ENCODE results near the gene IRAK4. TPM values are rescaled to one million over a fixed set of nuclear protein-coding genes. Genes with fewer than 3 reads are reported as not detected.
A peak's percentile ranks its signal among the peaks of the same experiment; 100 is the strongest.

The IRAK4 gene
- total RNA-seq, 1 donor from 2014 or later, result 5.4 TPM

- Mint-ChIP-seq H3K4me1 (peaks cover 34% of the 10 kb centered on the region), H3K27me3 (ENCODE audit: low read depth) (peaks cover 4% of the 10 kb centered on the region), H3K9me3 (no peaks in the 10 kb centered on the region), H3K4me3 (peak overlapping the region; percentile 98), H3K27ac (ENCODE audit: unreplicated experiment) (no peak overlapping the region), H3K36me3 (ENCODE audit: low read depth) (peaks cover 3% of the 10 kb centered on the region)
- DNase-seq (ENCODE audit: low read depth, low spot score), result no peak
- TF ChIP-seq CTCF (conservative IDR thresholded peaks at IDR 0.05), result no peak
Observed at GRCh38 chr12:43807386-43807785, 48.6 kb downstream of the IRAK4 start.

- Mint-ChIP-seq H3K4me3 (no peak overlapping the region), H3K36me3 (ENCODE audit: low read depth) (no peaks in the 10 kb centered on the region), H3K27ac (ENCODE audit: unreplicated experiment) (no peak overlapping the region), H3K4me1 (peaks cover 11% of the 10 kb centered on the region), H3K9me3 (no peaks in the 10 kb centered on the region), H3K27me3 (ENCODE audit: low read depth) (peaks cover 10% of the 10 kb centered on the region)
- no peak for DNase-seq (ENCODE audit: low read depth, low spot score)
- no peak for TF ChIP-seq CTCF (conservative IDR thresholded peaks at IDR 0.05)
Observed at GRCh38 chr12:43812057-43812456, 53.3 kb downstream of the IRAK4 start.

- peaks cover 6% of the 10 kb centered on the region for H3K4me1 Mint-ChIP-seq
- peaks cover 10% of the 10 kb centered on the region for H3K27me3 Mint-ChIP-seq (ENCODE audit: low read depth)
- H3K27ac Mint-ChIP-seq (ENCODE audit: unreplicated experiment), result no peak overlapping the region
- H3K9me3 Mint-ChIP-seq, result no peaks in the 10 kb centered on the region
- TF ChIP-seq CTCF (conservative IDR thresholded peaks at IDR 0.05), result no peak
- no peak for DNase-seq (ENCODE audit: low read depth, low spot score)
- no peaks in the 10 kb centered on the region for H3K36me3 Mint-ChIP-seq (ENCODE audit: low read depth)
- H3K4me3 Mint-ChIP-seq, result no peak overlapping the region
Observed at GRCh38 chr12:43812926-43813325, 54.2 kb downstream of the IRAK4 start.

- no peak for TF ChIP-seq CTCF (conservative IDR thresholded peaks at IDR 0.05)
- H3K27me3 Mint-ChIP-seq (ENCODE audit: low read depth), result peaks cover 10% of the 10 kb centered on the region
- no peak overlapping the region for H3K4me3 Mint-ChIP-seq
- no peak overlapping the region for H3K27ac Mint-ChIP-seq (ENCODE audit: unreplicated experiment)
- no peak for DNase-seq (ENCODE audit: low read depth, low spot score)
- H3K9me3 Mint-ChIP-seq, result no peaks in the 10 kb centered on the region
- H3K36me3 Mint-ChIP-seq (ENCODE audit: low read depth), result no peaks in the 10 kb centered on the region
- peaks cover 6% of the 10 kb centered on the region for H3K4me1 Mint-ChIP-seq
Observed at GRCh38 chr12:43815416-43815815, 56.7 kb downstream of the IRAK4 start.

- no peak for TF ChIP-seq CTCF (conservative IDR thresholded peaks at IDR 0.05)
- no peak overlapping the region for H3K27ac Mint-ChIP-seq (ENCODE audit: unreplicated experiment)
- peaks cover 6% of the 10 kb centered on the region for H3K4me1 Mint-ChIP-seq
Observed at GRCh38 chr12:43816168-43816567, 57.4 kb downstream of the IRAK4 start.

More at GRCh38 chr12:43816168-43816567, 57.4 kb downstream of the IRAK4 start:
- H3K4me3 Mint-ChIP-seq, result no peak overlapping the region
- DNase-seq (ENCODE audit: low read depth, low spot score), result no peak
- H3K36me3 Mint-ChIP-seq (ENCODE audit: low read depth), result no peaks in the 10 kb centered on the region
- H3K27me3 Mint-ChIP-seq (ENCODE audit: low read depth), result peaks cover 7% of the 10 kb centered on the region
- H3K9me3 Mint-ChIP-seq, result no peaks in the 10 kb centered on the region

Measured in neural crest cell (in vitro differentiated cells).